GM12878 (cell line): ENCODE data around the gene CDH20. TPM values are rescaled to one million over a fixed set of nuclear protein-coding genes. Genes with fewer than 3 reads are reported as not detected.
A peak's percentile ranks its signal among the peaks of the same experiment; 100 is the strongest.

Source experiments
- ATAC-seq: fragments of 200-7000 bp; cut with Tn5 transposase; 3 replicates; pipeline ENCODE4 v1.9.1; 2020; ENCODE audit warnings: mild to moderate bottlenecking, moderate library complexity
- BruUV-seq: library from RNA; stranded (reverse); fragments of 400-500 nt; replicated peaks from 2 replicates; lab custom pipeline; 2021; lab: Mats Ljungman, UMichigan
- CTCF ChIA-PET: fragments of 300-600 bp; sonication (Branson Sonifier 250); formaldehyde crosslinking; extraction: SDS; loops from one replicate; lab custom pipeline; 2021; ENCODE audit warnings: inconsistent platforms; lab: Yijun Ruan, JAX
- POLR2A ChIA-PET: fragments of 350-600 bp; formaldehyde crosslinking; extraction: SDS; loops from one replicate; lab custom pipeline; 2021; ENCODE audit warnings: inconsistent platforms; lab: Charles Lee
- RAD21 ChIA-PET: fragments of 300-600 bp; sonication (Branson Sonifier 250); formaldehyde crosslinking; loops from one replicate; lab custom pipeline; 2023; ENCODE audit warnings: antibody characterized with exemption; ENCODE audit not compliant: unreplicated experiment; lab: Charles Lee
- SMC1A ChIA-PET: fragments of 300-600 bp; sonication (Branson Sonifier 250); formaldehyde crosslinking; loops from one replicate; lab custom pipeline; 2023; ENCODE audit not compliant: unreplicated experiment, uncharacterized antibody; lab: Charles Lee
- DNase-seq: peaks from one replicate; pipeline ENCODE4 v3.0.0-alpha.2; 2011; ENCODE audit warnings: low read depth, low spot score
- FAIRE-seq: peaks from 3 replicates; lab custom pipeline; 2011; peaks lifted over from hg19 to GRCh38; lab: Jason Lieb, UNC
- H2AFZ ChIP-seq: 2 replicates; pipeline ENCODE4 v1.6.0; 2011; ENCODE audit warnings: low read depth, low read length, control low read depth; ENCODE audit not compliant: control insufficient read depth
- H3K27ac ChIP-seq: 2 replicates; pipeline ENCODE4 v1.5.1; 2011; ENCODE audit warnings: control low read depth; ENCODE audit not compliant: control insufficient read depth, insufficient read depth
- H3K27me3 ChIP-seq, 2 experiments: replicated peaks in 1 of 2; 2 replicates each; pipeline versions ENCODE4 v1.6.0 to v1.6.1; 2011; ENCODE audit warnings: low read length in 1 of 2; ENCODE audit not compliant: control insufficient read depth in 2 of 2, insufficient read depth in 2 of 2
- H3K36me3 ChIP-seq, 2 experiments: 2 replicates each; pipeline ENCODE4 v1.5.1; 2011; ENCODE audit warnings: low read length in 1 of 2; ENCODE audit not compliant: control insufficient read depth in 2 of 2, insufficient read depth in 2 of 2
- H3K4me1 ChIP-seq: 2 replicates; pipeline ENCODE4 v1.6.1; 2011; ENCODE audit warnings: mild to moderate bottlenecking, low read length, moderate library complexity, mixed read lengths; ENCODE audit not compliant: control insufficient read depth, insufficient read depth
- H3K4me2 ChIP-seq: 2 replicates; pipeline ENCODE4 v1.6.0; 2011; ENCODE audit warnings: control low read depth; ENCODE audit not compliant: control insufficient read depth, insufficient read depth
- H3K4me3 ChIP-seq: fragments of 200-600 bp; sonication (generic); 2 replicates; pipeline ENCODE4 v1.5.1; 2016
- H3K79me2 ChIP-seq: 2 replicates; pipeline ENCODE4 v1.6.0; 2011; ENCODE audit warnings: low read length; ENCODE audit not compliant: control insufficient read depth, insufficient read depth
- H3K9ac ChIP-seq: 2 replicates; pipeline ENCODE4 v1.8.0; 2011; ENCODE audit warnings: low read length, control low read depth, mixed read lengths; ENCODE audit not compliant: control insufficient read depth, insufficient read depth
- H3K9me3 ChIP-seq: replicated peaks from 3 replicates; pipeline ENCODE4 v1.5.1; 2011; ENCODE audit warnings: mild to moderate bottlenecking, low read length; ENCODE audit not compliant: control insufficient read depth, insufficient read depth
- H4K20me1 ChIP-seq: 2 replicates; pipeline ENCODE4 v1.6.0; 2011; ENCODE audit not compliant: control insufficient read depth, insufficient read depth
- CBFB ChIP-seq: IDR thresholded peaks from 2 replicates; pipeline ENCODE4 v1.6.1; 2016; ENCODE audit warnings: antibody characterized with exemption, low read depth
- GABPA ChIP-seq: IDR thresholded peaks from 2 replicates; pipeline ENCODE4 v1.6.1; 2014; ENCODE audit warnings: antibody characterized with exemption, low read depth, mild to moderate bottlenecking, inconsistent platforms
- MYB ChIP-seq: fragments of 150-350 bp; IDR thresholded peaks from 2 replicates; pipeline ENCODE4 v1.6.1; 2014; ENCODE audit warnings: mild to moderate bottlenecking, low read depth, low read length, borderline replicate concordance
- RAD21 ChIP-seq: IDR thresholded peaks from 2 replicates; pipeline ENCODE4 v1.6.1; 2011; ENCODE audit warnings: mild to moderate bottlenecking, low read depth, low read length, moderate library complexity; ENCODE audit not compliant: insufficient read depth
- SREBF1 ChIP-seq: IDR thresholded peaks from 2 replicates; pipeline ENCODE4 v1.6.1; 2012; ENCODE audit warnings: mild to moderate bottlenecking, low read length
- YY1 ChIP-seq: IDR thresholded peaks from 2 replicates; pipeline ENCODE4 v1.6.1; 2011; ENCODE audit warnings: low read depth, mild to moderate bottlenecking, low read length
- ZBTB40 ChIP-seq: fragments of 450-650 bp; IDR thresholded peaks from 2 replicates; pipeline ENCODE4 v1.6.1; 2016; ENCODE audit warnings: mild to moderate bottlenecking, moderate library complexity, borderline replicate concordance
- ZNF592 ChIP-seq: fragments of 450-650 bp; IDR thresholded peaks from 2 replicates; pipeline ENCODE4 v1.6.1; 2017; ENCODE audit warnings: mild to moderate bottlenecking, moderate library complexity
- WGBS: methylation state at CpG from one replicate; pipeline ENCODE4 v1.1.6; 2016; ENCODE audit warnings: low lambda C conversion rate; ENCODE audit not compliant: insufficient replicate concordance, insufficient coverage; ENCODE audit errors: missing lambda C conversion rate; 5-methylcytosine and 5-hydroxymethylcytosine counted together
- in situ Hi-C: fragments of 300-500 bp; cut with MboI; formaldehyde crosslinking; loops from 9 replicates; pipeline ENCODE4 v1.14.3; 2018; ENCODE audit warnings: mixed read lengths
- intact Hi-C: fragments of 100-400 bp; cut with micrococcal nuclease; formaldehyde crosslinking; loops from one replicate; pipeline ENCODE4 v1.14.2; 2022; ENCODE audit not compliant: unreplicated experiment
- polyA plus RNA-seq, 11 experiments: library from polyadenylated mRNA; depleted of rRNA in 4 of 11; unstranded in 6 of 11; stranded (reverse) in 5 of 11; fragments of >200 nt; fragmentation: Nextera tagmentation in 4 of 11; fragmentation: Illumina TruSeq in 1 of 11; extraction: Ambion mirVana in 4 of 11; extraction: Trizol in 1 of 11; gene quantifications; 1 replicate in 1 of 11; 2 replicates in 10 of 11; pipeline versions ENCODE4 v1.2.1 to v1.2.3, GENCODE V29; 2011 to 2016; ENCODE audit warnings: inconsistent platforms in 2 of 11, missing spikeins in 2 of 11, low read depth in 1 of 11
- total RNA-seq, 4 experiments: library from RNA; depleted of rRNA in 3 of 4; stranded (reverse); fragments of >200 nt in 3 of 4; fragmentation: Illumina TruSeq in 1 of 4; extraction: Trizol in 1 of 4; gene quantifications; 2 replicates each; pipeline versions ENCODE4 v1.2.1 to v1.2.3, GENCODE V29; 2013 to 2021
- TF ChIP-seq, protein P1 (sequence below): fragments of 450-650 bp; formaldehyde crosslinking; IDR thresholded peaks from 2 replicates; pipeline ENCODE4 v1.4.0; 2020; ENCODE audit warnings: mild to moderate bottlenecking, moderate library complexity

Gene CDH20
- total and polyA plus RNA-seq, 10 of the 15 experiments (the other 5 are each of a cell fraction or from before 2014, with no cell fraction given), result not detected

DNA sequence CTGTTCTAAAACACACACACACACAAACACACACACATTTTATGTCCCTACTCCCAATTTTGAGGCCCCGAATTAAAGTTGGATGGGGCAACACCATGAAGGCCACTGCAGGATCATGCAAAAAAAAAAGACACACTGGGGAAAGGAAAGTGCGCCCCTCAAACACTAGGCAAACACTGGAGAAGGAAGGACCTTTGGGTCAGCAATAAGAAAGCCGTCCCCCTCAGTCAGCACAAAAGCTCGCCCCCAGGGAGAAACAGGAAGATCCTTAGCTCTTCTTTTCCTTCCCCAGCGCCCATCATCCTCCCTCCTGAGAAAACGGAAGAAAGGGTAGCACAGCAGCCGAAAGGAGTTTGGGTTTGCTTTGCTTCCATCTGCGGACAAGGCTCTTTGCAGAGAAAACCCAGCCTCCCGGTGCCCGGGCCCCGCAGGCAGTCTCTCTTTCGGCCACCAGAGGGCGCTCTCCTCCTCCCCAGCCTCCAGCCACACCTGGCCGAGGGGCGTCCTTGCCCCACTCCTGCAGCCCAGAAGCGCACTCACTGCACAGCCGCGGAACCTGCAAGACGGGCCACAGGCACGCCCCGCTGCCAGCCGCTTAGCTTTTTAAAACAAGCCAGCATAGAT is 248.5 kb downstream of the CDH20 start:
- in situ Hi-C loops (loop anchor here (5.0 kb wide), 1 partner anchor 551 kb away; no protein-coding TSS in a partner anchor), intact Hi-C loops (loop anchor here (1.0 kb wide), 1 partner anchor 550 kb away; no protein-coding TSS in a partner anchor)
- DNase-seq, result no peak
- Histone ChIP-seq H3K4me1 (no peaks in the 10 kb centered on the region), H3K4me2 (no peak overlapping the region), H3K9me3 (no peaks in the 10 kb centered on the region), H3K9ac (no peak overlapping the region), H3K79me2 (no peaks in the 10 kb centered on the region), H3K36me3 (no peaks in the 10 kb centered on the region), H3K4me3 (no peak overlapping the region), H3K27me3 (no peaks in the 10 kb centered on the region), H3K27ac (no peak overlapping the region), H4K20me1 (no peaks in the 10 kb centered on the region), H2AFZ (no peak overlapping the region)
- ChIA-PET CTCF (interaction anchor here (0.7 to 5.6 kb wide), 11 partner anchors 15 to 558 kb away, joined by 3 to 77 read pairs (median 3); no protein-coding TSS in a partner anchor), SMC1A (interaction anchor here (0.7 to 1.9 kb wide), 6 partner anchors 9 to 1198 kb away, joined by 3 to 12 read pairs (median 4); no protein-coding TSS in a partner anchor), RAD21 (interaction anchor here (2.7 kb wide), 1 partner anchor 550 kb away, joined by 15 read pairs; no protein-coding TSS in a partner anchor), POLR2A (interaction anchor here (0.6 kb wide), 1 partner anchor 564 kb away, joined by 4 read pairs; no protein-coding TSS in a partner anchor)
- BruUV-seq, result no TSS peak
- peak; percentile 99 for ATAC-seq
- FAIRE-seq, result no peak
- WGBS, result 4% methylated on average over 19 of the region's 22 CpGs
- no peak for TF ChIP-seq CBFB
- TF ChIP-seq ZNF592, result no peak
- TF ChIP-seq, protein P1, sequence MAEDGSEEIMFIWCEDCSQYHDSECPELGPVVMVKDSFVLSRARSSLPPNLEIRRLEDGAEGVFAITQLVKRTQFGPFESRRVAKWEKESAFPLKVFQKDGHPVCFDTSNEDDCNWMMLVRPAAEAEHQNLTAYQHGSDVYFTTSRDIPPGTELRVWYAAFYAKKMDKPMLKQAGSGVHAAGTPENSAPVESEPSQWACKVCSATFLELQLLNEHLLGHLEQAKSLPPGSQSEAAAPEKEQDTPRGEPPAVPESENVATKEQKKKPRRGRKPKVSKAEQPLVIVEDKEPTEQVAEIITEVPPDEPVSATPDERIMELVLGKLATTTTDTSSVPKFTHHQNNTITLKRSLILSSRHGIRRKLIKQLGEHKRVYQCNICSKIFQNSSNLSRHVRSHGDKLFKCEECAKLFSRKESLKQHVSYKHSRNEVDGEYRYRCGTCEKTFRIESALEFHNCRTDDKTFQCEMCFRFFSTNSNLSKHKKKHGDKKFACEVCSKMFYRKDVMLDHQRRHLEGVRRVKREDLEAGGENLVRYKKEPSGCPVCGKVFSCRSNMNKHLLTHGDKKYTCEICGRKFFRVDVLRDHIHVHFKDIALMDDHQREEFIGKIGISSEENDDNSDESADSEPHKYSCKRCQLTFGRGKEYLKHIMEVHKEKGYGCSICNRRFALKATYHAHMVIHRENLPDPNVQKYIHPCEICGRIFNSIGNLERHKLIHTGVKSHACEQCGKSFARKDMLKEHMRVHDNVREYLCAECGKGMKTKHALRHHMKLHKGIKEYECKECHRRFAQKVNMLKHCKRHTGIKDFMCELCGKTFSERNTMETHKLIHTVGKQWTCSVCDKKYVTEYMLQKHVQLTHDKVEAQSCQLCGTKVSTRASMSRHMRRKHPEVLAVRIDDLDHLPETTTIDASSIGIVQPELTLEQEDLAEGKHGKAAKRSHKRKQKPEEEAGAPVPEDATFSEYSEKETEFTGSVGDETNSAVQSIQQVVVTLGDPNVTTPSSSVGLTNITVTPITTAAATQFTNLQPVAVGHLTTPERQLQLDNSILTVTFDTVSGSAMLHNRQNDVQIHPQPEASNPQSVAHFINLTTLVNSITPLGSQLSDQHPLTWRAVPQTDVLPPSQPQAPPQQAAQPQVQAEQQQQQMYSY, result no peak
- TF ChIP-seq ZBTB40, result no peak
- TF ChIP-seq SREBF1, result no peak
- peak; percentile 47 for TF ChIP-seq RAD21
- 0 out of 2 replicates have a peak, but pooled peaks have one; percentile 37 for TF ChIP-seq YY1
- no peak for TF ChIP-seq GABPA
- no peak for TF ChIP-seq MYB
